ENCODE data around the gene SOCS1. TPM values are rescaled to one million over a fixed set of nuclear protein-coding genes. Genes with fewer than 3 reads are reported as not detected.

SOCS1 gene
- polyA plus RNA-seq, 2 of the 4 experiments (the other 2 are of a cell fraction): 0.16 to 0.26 TPM

DNA sequence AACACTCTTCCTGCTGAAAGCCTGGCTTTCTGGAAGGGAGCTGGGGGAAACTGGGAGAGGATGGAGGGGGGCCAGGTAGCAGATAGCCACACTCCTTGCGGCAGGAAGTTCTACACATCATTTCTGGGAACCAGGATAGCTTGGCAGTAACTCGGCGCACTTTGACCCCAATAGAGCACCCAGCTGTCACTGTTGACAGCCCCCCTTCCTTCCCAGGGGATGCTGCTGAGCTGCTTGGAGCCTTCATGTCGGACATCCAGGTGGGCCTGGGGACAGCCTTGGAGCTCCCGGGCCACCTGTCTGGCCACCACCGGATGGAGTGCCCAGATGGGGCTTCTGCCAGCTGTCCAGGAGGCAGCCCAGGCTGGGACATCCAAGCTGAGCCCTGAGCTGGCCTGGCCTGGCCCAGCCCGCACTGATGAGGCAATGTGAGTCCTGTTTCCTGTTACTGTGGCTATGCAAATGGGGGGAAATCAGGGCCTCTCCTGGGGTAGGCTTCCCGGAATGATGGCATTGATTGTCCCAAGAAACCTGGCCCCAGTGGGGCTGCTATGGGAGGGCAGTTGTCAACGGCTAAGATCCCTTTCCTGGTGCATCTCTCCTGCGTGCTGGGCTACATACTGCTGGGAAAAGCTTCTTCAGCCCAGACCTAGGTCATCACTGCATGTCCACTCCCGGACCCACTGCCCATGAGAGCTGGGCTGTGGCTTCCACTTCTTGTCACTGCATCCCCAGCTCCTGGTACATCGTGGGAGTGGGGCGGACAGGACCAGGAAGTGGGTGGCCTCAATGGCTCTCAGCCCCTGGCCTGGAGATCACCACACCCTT lies 50.0 kb downstream of the SOCS1 start:
- ATAC-seq (peak; percentile 30 to 42; a peak in 4 of 6 replicates), FAIRE-seq (no peak), DNase-seq (ENCODE audit: low read depth in 1 of 2, low spot score in 1 of 2) (no peak)
- CTCF ChIA-PET: interaction anchor here (0.7 to 1.7 kb wide), 9 partner anchors 12 to 242 kb away, joined by 3 to 8 read pairs (median 4); no protein-coding TSS in a partner anchor
- Histone ChIP-seq H3K4me1 (peaks cover 15% of the 10 kb centered on the region), H3K9me3 (peaks cover 11% of the 10 kb centered on the region), H3K4me2 (no peak overlapping the region), H3K4me3 (no peak overlapping the region), H3K27ac (no peak overlapping the region)
- TF ChIP-seq CEBPB (IDR thresholded peaks at IDR 0.05): no peak
- TF ChIP-seq FOXS1 (CRISPR knock-in tag; IDR thresholded peaks at IDR 0.05): no peak
- no peak for TF ChIP-seq JUNB (IDR thresholded peaks at IDR 0.05)
- no peak for TF ChIP-seq BHLHE40 (IDR thresholded peaks at IDR 0.05; ENCODE audit: low read depth, low read length)
- TF ChIP-seq CHD4 (IDR thresholded peaks at IDR 0.05; ENCODE audit: borderline replicate concordance): no peak
- TF ChIP-seq, protein P1, sequence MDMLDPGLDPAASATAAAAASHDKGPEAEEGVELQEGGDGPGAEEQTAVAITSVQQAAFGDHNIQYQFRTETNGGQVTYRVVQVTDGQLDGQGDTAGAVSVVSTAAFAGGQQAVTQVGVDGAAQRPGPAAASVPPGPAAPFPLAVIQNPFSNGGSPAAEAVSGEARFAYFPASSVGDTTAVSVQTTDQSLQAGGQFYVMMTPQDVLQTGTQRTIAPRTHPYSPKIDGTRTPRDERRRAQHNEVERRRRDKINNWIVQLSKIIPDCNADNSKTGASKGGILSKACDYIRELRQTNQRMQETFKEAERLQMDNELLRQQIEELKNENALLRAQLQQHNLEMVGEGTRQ (IDR thresholded peaks at IDR 0.05): no peak
- no peak for TF ChIP-seq KDM1A (IDR thresholded peaks at IDR 0.05; ENCODE audit: low read depth)
- TF ChIP-seq RNF2 (IDR thresholded peaks at IDR 0.05; ENCODE audit: borderline replicate concordance, low read depth): no peak
- no peak for TF ChIP-seq NFE2L2 (conservative IDR thresholded peaks at IDR 0.05; ENCODE audit: low read length)
- TF ChIP-seq, protein P2, sequence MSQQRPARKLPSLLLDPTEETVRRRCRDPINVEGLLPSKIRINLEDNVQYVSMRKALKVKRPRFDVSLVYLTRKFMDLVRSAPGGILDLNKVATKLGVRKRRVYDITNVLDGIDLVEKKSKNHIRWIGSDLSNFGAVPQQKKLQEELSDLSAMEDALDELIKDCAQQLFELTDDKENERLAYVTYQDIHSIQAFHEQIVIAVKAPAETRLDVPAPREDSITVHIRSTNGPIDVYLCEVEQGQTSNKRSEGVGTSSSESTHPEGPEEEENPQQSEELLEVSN (IDR thresholded peaks at IDR 0.05; ENCODE audit: borderline replicate concordance, low read depth): no peak
- TF ChIP-seq RCOR1 (IDR thresholded peaks at IDR 0.05; ENCODE audit: low read depth, low read length): no peak
- TF ChIP-seq ZSCAN20 (CRISPR knock-in tag; IDR thresholded peaks at IDR 0.05): no peak
- TF ChIP-seq RFX5 (IDR thresholded peaks at IDR 0.05): no peak
- no peak for TF ChIP-seq FOSB (CRISPR knock-in tag; IDR thresholded peaks at IDR 0.05)
- WGBS (ENCODE audit: missing lambda C conversion rate): 56% methylated on average over 8 of the region's 13 CpGs
- POLR2A ChIA-PET: interaction anchor here (0.6 kb wide), 1 partner anchor 8 kb away, joined by 5 read pairs; no protein-coding TSS in a partner anchor

DNA sequence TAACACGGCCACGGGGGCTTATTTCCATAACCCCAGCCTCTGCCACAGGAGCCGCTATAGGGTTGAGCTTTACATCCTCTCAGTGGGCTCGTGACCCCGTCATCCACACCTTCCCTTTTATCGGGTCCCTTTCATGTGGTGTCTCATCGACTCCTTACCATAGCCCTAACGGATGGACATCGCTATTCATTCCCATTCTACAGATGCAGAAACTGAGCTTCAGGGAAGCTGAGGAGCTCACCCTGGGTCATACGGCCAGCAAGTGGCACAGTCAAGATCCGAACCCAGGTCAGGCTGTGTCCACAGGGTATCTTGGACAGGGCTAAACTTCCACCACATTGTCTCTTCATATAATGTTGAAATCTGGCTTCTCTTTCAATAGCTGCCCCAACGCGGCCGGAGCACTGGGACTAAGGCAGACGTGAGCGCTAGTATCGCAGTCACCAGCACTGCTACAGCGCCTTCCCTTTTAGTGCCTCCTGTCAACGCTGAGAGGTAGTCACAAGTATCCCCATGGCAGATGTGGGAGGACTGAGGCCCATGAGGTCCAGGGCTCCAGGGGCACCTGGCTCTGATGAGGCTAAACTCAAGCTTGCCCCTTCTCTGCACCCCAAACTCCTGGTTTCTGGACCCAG lies 50.8 kb downstream of the SOCS1 start:
- Histone ChIP-seq H3K4me1 (peaks cover 15% of the 10 kb centered on the region), H3K27ac (no peak overlapping the region), H3K4me2 (no peak overlapping the region), H3K9me3 (peaks cover 11% of the 10 kb centered on the region), H3K4me3 (no peak overlapping the region)
- ChIA-PET CTCF (interaction anchor here (0.9 to 1.7 kb wide), 6 partner anchors 13 to 242 kb away, joined by 3 to 8 read pairs (median 4); no protein-coding TSS in a partner anchor), POLR2A (interaction anchor here (0.6 kb wide), 1 partner anchor 9 kb away, joined by 5 read pairs; no protein-coding TSS in a partner anchor)
- TF ChIP-seq, protein P1 (IDR thresholded peaks at IDR 0.05): no peak
- TF ChIP-seq MYC (IDR thresholded peaks at IDR 0.05; ENCODE audit: borderline replicate concordance, low read length) (no peak), RAD21 (conservative IDR thresholded peaks at IDR 0.05 in 1 of 2, IDR thresholded peaks at IDR 0.05 in 1 of 2) (no peak), CBX8 (IDR thresholded peaks at IDR 0.05) (no peak), ZNF302 (CRISPR knock-in tag; IDR thresholded peaks at IDR 0.05) (no peak), EP300 (IDR thresholded peaks at IDR 0.05) (no peak), BHLHE40 (IDR thresholded peaks at IDR 0.05; ENCODE audit: low read depth, low read length) (no peak), RARB (CRISPR knock-in tag; IDR thresholded peaks at IDR 0.05) (no peak), EHF (CRISPR knock-in tag; IDR thresholded peaks at IDR 0.05) (no peak), POLR2AphosphoS2 (conservative IDR thresholded peaks at IDR 0.05; ENCODE audit: low read length) (no peak)
- DNase-seq (ENCODE audit: low read depth in 1 of 2, low spot score in 1 of 2) (no peak), ATAC-seq (no peak), FAIRE-seq (no peak)
- 86% methylated on average over 19 of the region's 19 CpGs for whole genome bisulfite sequencing (ENCODE audit: missing lambda C conversion rate)
